HG02588 (cell line): ENCODE data around the gene PHF21A.

Experiments
- ATAC-seq: cut with Tn5 transposase; IDR thresholded peaks from one replicate; pipeline ENCODE4 v1.9.1; 2021; ENCODE audit warnings: mild to moderate bottlenecking, moderate library complexity; ENCODE audit not compliant: unreplicated experiment

The PHF21A gene

DNA sequence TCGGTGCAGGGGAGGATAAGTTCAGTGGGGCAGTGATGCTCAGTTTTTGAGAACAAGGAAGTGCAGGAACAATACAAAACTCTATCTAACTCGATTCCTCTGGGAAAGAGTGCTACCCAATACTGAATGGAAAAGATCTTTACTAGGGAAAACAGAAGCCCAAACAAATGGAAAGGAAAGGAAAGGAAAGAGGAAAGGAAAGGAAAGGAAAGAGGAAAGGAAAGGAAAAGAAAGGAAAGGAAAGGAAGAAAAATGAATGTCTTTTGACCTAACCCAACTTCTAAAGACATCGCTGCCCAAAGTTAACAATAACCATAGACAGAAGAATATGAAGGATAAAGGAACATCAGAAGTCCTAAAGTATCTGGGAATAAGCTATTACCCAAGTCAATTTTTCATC is 41.6 kb downstream of the PHF21A start:
- no peak for ATAC-seq

DNA sequence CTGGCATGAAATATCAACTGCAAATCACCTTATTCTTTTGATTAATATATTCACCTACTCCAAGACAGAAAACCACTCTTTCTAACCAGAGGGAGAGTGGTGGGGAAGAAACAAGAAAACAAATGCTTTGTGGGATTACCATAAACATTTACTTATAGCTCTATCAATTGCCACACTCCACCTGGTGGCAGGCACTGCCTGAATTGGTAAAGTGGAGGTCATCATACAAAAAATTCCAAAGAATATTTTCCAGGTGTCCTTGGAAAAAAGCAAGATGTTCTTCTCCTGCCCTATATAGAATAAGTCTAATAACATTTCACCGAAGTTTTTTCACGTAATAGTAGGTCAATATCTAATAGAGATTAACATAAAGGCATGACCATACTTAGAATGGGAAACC is 45.3 kb downstream of the PHF21A start:
- no peak for ATAC-seq

DNA sequence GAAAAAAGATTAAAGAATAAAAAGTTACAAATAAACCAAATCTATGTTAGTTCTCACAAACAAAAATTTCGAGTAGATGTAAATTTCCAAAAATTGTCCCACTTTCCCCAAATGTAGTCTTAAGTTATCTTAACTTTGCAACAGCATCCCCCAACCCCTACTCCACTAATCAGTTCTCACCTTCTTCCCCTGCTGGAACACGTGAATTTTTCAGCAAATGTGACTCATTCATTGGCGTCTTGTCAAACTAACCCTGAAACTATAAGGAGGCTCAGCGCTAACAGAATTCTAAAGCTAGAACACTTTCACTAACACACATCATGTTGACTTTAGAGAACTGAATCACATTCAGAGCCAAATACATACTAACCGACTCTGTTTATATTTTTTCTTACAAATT is 46.1 kb downstream of the PHF21A start:
- ATAC-seq, result no peak

DNA sequence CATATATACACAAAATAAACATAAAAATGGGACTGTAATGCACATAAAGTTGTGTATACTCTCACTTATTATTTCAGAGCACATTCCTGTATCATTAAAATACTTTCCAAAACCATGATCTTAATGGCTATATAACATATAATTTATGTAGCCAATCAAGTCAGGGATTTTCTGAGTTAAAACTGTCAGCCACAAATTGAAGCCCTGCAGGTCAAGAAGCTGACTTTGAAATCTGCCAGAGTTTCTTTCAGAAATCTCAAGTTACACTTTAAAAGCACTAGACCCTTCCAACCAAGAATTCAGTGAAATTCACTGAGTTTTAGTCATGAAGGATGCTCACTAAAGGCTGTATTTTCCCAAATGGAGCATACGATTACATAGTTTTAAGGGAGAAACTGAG is 47.6 kb downstream of the PHF21A start:
- no peak for ATAC-seq

DNA sequence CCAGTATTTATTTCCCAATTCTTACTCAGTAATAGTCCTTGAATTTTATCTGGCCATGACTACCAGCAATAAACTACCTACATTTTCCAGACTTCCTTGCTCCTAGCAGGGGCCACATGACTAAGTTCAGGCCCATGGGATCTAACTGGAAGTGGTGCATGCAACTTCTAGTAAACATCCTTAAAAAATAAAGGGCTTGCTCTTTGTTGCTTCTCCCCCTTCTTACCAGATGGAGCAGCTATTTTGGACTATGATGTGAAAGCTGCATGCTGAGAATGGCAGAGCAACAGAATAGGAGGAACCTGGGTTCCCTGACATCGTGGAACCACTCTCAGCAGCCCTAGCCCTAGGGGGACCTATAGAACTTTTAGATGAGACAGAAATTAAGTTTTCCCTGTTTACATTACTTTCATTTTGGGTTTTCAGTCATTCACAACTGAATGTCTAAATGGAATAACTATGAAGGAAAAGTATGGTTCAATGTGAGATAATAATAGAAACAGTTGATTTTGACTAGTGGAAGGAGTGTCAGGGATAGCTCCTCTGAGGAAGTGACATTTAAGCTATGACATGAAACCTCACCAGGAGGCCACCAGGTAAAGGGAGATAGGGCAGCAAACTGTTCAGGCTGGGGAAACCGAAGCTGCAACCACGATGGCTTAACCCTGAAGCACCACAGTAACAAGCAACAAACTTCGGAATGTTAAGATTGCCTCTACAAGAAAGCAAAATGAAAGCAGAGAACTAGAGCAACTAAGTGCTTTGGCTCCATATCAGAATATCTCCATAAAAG is 48.9 kb downstream of the PHF21A start:
- ATAC-seq, result no peak

DNA sequence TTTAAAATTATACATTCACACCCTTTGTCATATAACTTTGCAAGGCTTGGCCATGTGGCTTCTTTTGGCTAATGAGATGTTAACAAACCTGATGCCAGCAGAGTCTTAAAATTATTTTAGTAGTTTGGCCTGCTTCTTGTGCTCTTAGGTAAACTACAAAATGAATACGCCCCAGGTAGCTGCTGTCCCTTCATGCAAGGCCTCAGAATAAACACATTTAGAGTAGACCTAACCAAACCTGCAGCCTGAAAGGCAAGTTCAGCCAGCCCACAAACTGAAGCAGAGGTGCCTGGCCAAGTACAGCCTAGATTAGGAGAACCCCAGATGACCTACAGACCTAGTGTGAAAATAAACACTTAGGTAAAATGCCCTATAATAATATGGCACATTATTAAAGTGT is 50.2 kb downstream of the PHF21A start:
- no peak for ATAC-seq

DNA sequence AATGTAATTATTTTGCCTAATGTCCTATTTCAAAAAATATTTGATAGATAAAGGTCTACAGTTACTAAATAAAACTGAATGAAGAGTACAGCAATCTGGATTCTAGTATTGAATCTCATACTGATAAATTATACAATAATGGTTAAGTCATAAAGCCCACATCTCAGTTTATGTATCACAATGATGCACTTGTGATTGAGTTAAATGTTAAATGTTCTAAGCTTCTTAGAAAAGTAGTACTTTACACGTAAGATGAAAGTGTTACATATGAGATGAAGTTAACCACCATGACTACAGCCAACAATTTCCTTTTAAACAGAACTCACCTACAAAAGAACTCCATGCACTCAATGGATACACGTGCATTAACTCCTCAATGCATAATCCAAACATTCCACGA is 51.7 kb downstream of the PHF21A start:
- ATAC-seq, result no peak

DNA sequence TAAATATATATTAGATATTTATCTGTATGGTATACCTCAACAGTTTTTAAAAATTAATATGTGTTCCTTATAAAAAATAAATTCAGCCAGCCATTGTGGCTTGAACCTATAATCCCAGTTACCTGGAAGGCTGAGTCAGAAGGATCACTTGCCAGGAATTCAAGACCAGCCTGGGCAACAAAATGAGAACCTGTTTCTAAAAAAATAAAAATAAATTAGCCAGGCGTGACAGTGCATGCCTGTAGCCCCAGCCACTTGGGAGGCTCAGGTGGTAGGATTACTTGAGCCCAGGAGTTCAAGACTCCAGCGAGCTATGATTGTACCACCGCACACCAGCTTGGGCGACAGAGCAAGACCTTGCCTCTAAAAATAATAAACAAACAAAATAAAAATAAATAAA is 54.9 kb downstream of the PHF21A start:
- ATAC-seq, result no peak

DNA sequence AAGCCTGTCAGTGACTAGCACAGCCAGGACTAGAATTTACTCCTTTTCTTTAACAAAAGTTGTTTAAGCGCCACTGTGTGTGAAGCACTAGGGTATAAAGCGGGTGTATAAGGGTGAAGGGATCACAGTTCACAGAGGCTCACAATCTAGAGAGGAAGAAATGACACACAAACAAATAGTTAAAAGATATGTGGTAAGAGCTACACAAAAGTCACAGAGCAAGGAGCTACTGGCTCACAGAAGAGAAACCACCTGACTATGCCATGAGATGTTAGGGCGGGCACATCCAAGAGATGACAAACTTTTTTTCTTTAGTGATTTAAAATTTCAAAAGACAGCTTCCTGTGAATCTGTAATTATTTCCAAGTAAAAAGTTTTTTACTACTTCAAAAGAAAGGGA is 55.6 kb downstream of the PHF21A start:
- no peak for ATAC-seq

DNA sequence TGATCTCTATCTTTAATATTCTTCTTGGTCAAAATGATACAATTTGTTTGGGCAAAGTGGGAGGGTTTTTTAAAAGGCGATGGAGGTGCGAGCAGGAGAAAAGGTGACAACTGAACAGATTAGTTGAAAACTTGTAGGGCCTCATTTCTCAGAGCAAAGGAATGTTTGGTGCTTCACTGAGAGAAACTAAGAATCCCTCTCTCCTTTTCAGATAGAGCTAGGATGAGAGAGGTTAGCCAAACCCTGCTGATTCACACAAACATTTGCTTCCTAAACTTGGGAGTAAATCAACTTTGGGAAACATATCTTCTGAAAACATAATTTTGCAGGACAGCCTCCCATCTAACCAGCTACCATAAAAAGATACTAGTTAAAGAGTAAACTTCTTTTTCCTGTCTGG is 57.0 kb downstream of the PHF21A start:
- ATAC-seq, result no peak

DNA sequence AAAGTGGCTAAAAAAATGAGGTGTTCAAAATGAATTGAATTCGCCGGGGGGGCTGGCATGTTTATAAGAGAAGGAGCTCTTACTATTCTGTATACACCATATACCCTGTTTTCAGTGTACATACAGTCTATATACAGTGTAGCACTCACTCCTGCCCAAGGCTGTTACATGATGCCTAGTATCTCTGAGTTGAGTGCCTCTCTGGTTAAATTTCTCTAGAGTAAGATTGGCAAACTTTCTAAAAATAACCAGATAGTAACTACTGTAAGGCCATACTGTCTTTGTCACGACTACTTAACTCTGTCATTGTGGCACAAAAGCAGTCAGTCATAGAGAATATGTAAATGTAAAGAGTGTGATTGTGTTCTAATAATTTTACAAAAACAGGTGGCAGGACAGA is 58.1 kb downstream of the PHF21A start:
- no peak for ATAC-seq

DNA sequence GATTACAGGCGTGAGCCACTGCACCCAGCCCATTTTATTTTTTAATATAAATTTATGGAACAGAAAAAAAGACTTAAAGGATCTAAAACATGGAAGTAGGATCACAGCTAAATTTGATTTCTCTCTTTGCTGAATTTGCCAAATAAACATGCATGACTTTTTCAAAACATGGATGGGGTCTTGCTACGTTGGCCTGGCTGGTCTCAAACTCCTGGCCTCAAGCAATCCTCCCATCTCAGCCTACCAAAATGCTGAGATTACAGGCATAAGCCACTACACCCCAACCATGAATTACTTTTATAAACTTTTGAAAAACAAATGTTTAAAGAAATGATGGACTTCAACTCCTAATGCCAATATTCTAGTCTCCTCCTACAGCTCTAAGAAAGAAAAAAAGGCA is 61.2 kb downstream of the PHF21A start:
- ATAC-seq, result no peak

DNA sequence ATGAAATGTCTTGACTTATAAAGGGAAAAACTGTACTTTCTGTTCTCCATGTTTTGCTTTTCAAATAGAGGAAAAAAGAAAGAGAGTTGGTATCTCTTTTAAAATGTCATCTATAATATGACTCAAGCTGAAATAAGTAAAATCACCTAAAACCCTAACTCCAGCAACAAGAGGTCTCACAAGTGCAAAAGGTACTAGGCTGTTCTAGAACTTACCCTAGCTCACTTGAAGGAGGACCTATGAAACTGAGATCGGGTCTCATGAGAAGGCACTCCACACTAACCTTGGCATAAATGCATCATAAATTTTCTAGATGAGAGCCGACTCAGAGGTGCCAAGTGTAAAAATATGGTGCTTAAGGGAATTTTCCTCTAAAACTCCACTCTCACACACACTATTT is 63.8 kb downstream of the PHF21A start:
- no peak for ATAC-seq

DNA sequence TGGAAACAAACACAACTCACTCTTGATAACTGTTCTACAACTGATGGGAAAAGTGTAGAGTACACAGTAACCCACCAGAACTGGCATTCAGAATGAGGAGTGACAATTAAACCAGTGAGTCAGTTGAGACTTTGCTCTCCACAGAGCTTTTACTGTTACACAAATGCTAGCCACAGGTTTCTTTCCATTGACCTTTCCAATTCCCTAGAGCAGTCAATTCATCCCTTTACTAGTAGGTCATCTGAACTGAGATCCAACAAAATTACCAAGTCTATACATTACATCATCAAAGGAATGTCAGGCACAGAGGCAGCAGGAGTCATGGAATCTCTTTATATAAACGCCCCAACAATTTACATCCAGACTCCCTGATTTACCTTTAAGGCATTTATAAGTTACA is 65.9 kb downstream of the PHF21A start:
- ATAC-seq, result no peak

DNA sequence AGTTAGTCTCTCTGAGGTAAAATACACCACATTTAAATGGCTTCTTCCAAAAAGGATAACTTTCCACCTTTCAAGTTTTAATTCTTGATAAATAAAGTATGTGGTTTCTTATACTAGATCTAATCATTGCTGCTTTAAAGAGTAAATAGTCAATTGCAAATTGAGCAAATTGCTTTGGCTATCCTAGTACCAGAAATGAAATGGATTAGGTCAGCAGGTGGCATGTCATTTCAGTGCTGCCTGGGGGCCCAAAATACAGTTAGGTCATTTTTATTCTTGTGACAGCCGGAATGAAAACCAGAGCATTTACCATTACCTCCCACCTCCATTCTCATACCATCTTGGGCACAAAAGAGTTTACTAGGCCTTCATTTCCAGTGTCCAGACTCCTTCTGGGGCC is 70.2 kb downstream of the PHF21A start:
- ATAC-seq, result no peak

DNA sequence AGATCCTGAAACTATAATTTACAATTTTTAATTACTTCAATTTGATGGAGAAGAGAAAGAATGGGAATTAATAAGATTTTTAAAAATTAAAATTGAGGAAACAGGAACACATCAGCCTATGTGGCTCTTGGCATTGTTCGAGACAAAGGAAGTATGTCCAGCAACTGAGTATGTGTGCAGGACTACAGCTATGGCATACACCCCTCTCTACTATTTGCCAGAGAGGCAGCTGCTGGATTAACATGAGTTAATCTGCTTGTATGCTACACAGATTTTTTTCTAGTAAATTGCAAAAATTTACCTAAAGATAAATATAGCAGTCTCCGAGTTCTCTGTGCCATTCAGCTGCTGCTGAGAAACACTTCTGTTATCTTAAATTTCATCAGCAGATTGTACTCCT is 70.6 kb downstream of the PHF21A start:
- ATAC-seq, result no peak

DNA sequence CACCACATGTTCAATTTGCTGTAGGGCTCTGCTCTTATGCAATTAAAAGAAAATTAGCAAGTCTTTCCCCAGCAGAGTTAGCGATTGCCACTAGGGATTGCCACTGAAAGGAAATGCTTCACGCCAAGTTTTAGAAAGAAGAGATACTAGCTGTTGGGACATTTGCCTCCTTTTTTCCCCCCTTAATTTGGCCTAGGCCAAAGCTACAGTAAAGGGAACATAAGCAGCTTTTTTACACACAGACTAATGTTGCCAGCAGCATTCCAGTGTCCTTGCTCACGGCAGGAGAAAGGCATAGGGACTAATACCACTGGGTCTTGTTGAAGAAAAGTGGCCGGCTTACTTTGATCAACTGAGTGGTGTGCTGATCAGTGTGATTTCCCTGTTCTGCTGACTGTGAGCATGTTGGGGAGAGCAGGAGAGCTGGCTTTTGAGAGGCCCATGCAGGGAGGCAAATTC is 71.2 kb downstream of the PHF21A start:
- ATAC-seq, result no peak

DNA sequence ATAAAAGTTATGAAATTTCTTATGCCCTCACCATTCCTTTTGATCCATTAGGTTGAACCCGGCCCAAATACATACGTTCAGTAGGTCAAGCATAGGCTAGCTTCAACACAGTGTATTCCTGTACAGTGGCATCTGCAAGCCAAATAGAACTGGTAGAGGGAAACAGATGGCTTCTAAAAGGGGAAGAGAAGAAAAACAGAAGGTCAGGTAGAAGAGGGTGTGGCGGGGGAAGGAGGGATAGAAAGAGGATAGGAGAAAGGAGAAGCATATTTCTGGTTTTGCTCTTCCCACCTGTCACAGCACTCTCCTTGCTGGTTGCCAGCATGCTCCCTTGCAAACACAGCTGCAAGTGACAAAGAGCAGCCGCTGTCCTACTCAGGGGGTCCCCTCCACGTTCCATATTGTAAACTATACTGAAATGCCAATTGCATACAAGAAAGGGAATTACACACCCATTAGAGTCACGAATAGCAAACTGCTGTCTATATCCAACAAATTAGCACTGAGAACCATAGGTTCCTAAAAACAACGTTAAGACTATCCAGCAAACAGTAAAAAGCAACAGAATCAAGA is 71.8 kb downstream of the PHF21A start:
- no peak for ATAC-seq

DNA sequence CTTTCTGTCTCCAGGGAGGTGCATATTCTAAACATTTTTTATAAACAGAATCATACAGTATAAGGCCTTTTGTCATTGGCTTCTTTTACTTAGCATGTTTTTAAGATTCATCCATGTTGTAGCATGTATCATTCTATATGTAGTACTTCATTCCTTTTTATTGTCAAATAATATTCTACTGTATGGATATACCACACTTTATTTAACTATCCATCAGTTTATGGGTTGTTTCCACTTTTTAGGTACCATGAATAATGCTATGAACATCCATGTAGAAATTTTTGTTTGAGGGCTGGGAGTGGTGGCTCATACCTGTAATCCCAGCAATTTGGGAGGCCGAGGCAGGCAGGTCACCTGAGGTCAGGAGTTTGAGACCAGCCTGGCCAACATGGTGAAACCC is 73.1 kb downstream of the PHF21A start:
- ATAC-seq, result no peak

DNA sequence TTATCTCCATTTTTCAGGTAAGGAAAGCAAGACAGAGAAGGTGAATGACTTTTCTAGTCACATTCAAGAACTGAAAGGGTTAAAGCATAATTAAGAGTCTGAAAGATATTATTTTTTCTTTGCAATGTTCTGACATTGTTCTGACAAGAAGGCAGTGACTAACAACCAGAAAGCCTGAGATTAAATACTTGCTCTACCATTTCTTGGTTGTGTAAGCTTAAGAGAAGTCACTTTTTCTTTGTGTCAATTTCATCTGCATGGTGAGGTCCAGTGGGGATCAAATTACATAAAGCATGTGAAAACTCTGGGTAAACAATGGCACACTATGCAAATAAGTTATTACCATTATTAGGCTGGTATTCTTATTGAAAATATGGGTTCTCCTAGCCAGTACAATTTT is 73.7 kb downstream of the PHF21A start:
- no peak for ATAC-seq

DNA sequence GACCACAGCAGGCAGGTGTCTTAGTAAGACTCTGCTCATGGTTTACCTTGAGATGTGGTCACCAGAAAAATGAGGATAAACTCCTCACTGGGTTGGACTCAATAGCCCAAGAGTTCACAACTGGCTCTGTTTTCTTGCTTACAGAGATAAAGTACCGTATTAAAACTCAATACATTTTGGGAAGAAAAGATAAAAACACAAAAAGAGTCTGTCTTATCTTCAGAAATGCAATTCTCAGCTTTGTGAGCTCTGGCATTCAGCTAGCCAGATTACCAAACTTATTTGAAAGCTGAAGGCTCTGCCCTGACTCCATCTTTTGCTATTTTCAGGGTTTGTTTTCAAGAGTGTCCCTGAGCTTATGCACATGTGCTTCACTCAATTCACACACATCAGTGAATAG is 75.4 kb downstream of the PHF21A start:
- no peak for ATAC-seq

DNA sequence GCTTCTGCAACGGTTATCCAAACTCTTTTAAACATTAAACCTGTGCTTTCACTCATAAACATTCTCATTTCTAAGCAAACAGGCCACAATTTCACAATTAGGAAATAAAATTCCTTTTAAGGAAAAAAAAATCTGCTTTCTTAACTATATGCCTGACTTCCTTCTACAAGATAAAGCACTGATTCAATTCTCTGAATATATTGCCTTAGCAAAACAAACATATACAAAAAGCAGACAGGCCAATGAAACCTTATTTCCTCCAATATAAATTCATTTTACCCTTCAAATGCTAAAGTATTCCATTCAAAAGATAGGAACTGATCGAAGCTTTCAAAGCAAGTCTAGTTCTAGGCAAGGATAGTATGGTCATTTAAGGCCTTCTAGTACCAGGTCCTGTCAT is 76.7 kb downstream of the PHF21A start:
- no peak for ATAC-seq

DNA sequence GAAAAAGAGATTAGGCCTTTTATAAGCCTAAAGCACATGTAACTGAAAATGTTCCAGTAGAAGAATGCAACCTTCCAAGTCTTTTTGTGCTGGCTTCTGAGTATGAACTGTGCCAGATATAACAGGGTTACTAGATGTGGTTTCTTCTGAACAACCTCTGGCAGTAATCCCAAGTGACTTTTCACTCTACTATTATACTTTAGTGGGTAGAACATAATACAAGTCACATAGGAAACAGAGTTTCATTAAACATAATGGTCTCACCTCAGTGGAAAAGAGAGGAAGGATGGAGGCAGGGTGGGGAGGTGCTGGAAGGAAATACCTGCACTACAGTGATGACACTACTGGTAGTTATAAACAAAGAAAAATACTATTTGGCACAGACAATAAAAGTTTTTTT is 81.3 kb downstream of the PHF21A start:
- no peak for ATAC-seq
